HepG2 (cell line): ENCODE data around the gene AKAP12. TPM values are rescaled to one million over a fixed set of nuclear protein-coding genes. Genes with fewer than 3 reads are reported as not detected.

Experiments
- ADNP ChIP-seq: sonication (generic); formaldehyde crosslinking; IDR thresholded peaks from 2 replicates; pipeline ENCODE4 v1.4.0; 2020; ENCODE audit warnings: missing genetic modification reagents
- MLLT10 ChIP-seq: sonication (generic); formaldehyde crosslinking; IDR thresholded peaks from 2 replicates; pipeline ENCODE4 v1.4.0; 2020; ENCODE audit warnings: missing genetic modification reagents
- MTF1 ChIP-seq: sonication (generic); formaldehyde crosslinking; IDR thresholded peaks from 2 replicates; pipeline ENCODE4 v1.5.0; 2020; ENCODE audit warnings: missing genetic modification reagents
- PRPF4 ChIP-seq: fragments of 200-400 bp; formaldehyde crosslinking; IDR thresholded peaks from 2 replicates; pipeline ENCODE4 v1.6.1; 2016; ENCODE audit warnings: low read length, low read depth; ENCODE audit not compliant: poor library complexity, severe bottlenecking
- SMAD9 ChIP-seq: sonication (generic); formaldehyde crosslinking; IDR thresholded peaks from 2 replicates; pipeline ENCODE4 v1.5.1; 2020; ENCODE audit warnings: mild to moderate bottlenecking, missing genetic modification reagents
- SYNCRIP ChIP-seq: fragments of 200-400 bp; formaldehyde crosslinking; IDR thresholded peaks from 2 replicates; pipeline ENCODE4 v1.6.1; 2018; ENCODE audit warnings: mild to moderate bottlenecking, low read depth, low read length; ENCODE audit not compliant: insufficient read depth
- ZFP90 ChIP-seq: sonication (generic); formaldehyde crosslinking; IDR thresholded peaks from 2 replicates; pipeline ENCODE4 v1.8.0; 2022; ENCODE audit warnings: missing genetic modification reagents, mild to moderate bottlenecking, inconsistent platforms, borderline replicate concordance
- ZNF207 ChIP-seq: fragments of 450-650 bp; IDR thresholded peaks from 2 replicates; pipeline ENCODE4 v1.6.1; 2016; ENCODE audit warnings: antibody characterized with exemption, borderline replicate concordance
- ZNF737 ChIP-seq: sonication (generic); formaldehyde crosslinking; IDR thresholded peaks from 2 replicates; pipeline ENCODE4 v1.5.0; 2020; ENCODE audit warnings: missing genetic modification reagents, mild to moderate bottlenecking, borderline replicate concordance
- polyA plus RNA-seq, 8 experiments: library from polyadenylated mRNA; depleted of rRNA in 3 of 8; stranded (reverse) in 7 of 8; unstranded in 1 of 8; fragments of >200 nt; fragmentation: Illumina TruSeq in 4 of 8; extraction: Trizol in 4 of 8; gene quantifications; 2 replicates each; pipeline versions ENCODE4 v1.2.1 to v1.2.3, GENCODE V29; 2011 to 2016; ENCODE audit warnings: low read depth in 4 of 8, missing spikeins in 1 of 8, mixed read lengths in 1 of 8; ENCODE audit not compliant: insufficient read depth in 1 of 8
- total RNA-seq, 5 experiments: library from RNA; depleted of rRNA; stranded (reverse); fragments of >200 nt; fragmentation: Illumina TruSeq; extraction: Trizol; gene quantifications; 2 replicates each; pipeline ENCODE4 v1.2.3, GENCODE V29; 2016; ENCODE audit warnings: low read depth in 1 of 5
- TF ChIP-seq, protein P1 (sequence below): sonication (generic); formaldehyde crosslinking; conservative IDR thresholded peaks from 2 replicates; pipeline ENCODE4 v1.4.0; 2020; ENCODE audit warnings: mild to moderate bottlenecking, missing genetic modification reagents, moderate library complexity
- TF ChIP-seq, protein P2 (sequence below): sonication (generic); formaldehyde crosslinking; IDR thresholded peaks from 2 replicates; pipeline ENCODE4 v1.5.0; 2020; ENCODE audit warnings: missing genetic modification reagents, mild to moderate bottlenecking, borderline replicate concordance
- TF ChIP-seq, protein P3 (sequence below): sonication (generic); formaldehyde crosslinking; IDR thresholded peaks from 2 replicates; pipeline ENCODE4 v1.5.1; 2020; ENCODE audit warnings: missing genetic modification reagents, mild to moderate bottlenecking, borderline replicate concordance
- TF ChIP-seq, protein P4 (sequence below): IDR thresholded peaks from 2 replicates; pipeline ENCODE4 v1.6.1; 2016; ENCODE audit warnings: low read depth
- TF ChIP-seq, protein P5 (sequence below): sonication (generic); formaldehyde crosslinking; IDR thresholded peaks from 2 replicates; pipeline ENCODE4 v1.8.1; 2023; ENCODE audit warnings: missing genetic modification reagents, mild to moderate bottlenecking, borderline replicate concordance
- TF ChIP-seq, protein P6 (sequence below): sonication (generic); formaldehyde crosslinking; IDR thresholded peaks from 2 replicates; pipeline ENCODE4 v1.8.1; 2023; ENCODE audit warnings: mild to moderate bottlenecking, missing genetic modification reagents
- TF ChIP-seq, protein P7 (sequence below): sonication (generic); formaldehyde crosslinking; IDR thresholded peaks from 2 replicates; pipeline ENCODE4 v1.4.0; 2020; ENCODE audit warnings: mild to moderate bottlenecking, low read depth, missing genetic modification reagents

Gene AKAP12
- total and polyA plus RNA-seq, 2 of the 13 experiments (the other 11 are each of a cell fraction or from before 2014, with no cell fraction given): 10.6 to 19.0 TPM

DNA sequence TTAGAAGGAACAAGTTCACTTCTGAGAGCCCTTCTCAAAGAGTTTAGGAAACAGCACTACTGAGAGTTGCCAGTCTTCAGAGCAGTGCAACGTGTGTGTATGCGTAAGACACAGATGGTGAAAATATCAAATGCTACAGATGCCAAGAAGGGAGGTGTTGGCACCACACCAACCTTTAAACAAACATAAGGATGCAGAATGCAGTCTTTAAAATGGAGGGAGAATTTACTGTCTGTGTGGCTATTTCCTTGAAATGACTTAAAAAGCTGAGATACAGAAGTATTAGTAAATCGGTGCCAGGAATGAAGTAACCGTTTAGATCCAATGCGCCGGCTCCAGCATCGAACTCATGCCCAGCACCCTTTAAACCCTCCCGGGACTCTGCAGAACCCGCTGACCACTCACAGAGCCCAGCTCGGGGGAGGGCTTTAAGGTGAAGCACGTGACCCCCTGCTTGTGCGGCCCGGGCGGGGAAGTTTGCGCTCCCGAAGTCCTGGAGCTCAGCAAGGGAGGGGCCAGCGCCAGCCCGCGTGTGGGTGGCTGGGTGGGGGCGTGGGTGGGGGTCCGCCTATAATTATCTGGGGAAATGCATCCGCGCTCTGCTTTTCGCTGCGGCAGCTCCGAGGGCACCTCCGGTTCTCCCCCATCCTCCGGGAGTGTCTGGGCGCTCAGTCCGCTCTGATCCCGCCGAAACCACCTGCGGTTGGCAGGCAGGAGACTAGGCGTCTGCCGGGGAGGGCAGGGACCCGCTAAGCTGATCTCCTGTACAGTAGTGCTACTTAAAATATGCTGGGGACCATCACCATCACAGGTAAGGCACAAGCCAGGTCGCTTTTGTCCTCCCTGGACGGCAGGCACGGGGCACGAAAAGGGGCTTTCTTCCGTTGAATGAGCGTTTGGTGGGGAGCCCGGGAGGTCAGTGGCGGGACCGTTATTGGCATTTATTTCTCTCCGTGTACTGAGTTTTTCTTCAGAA, 85.6 kb downstream of the AKAP12 start (continued):
- TF ChIP-seq, protein P1, sequence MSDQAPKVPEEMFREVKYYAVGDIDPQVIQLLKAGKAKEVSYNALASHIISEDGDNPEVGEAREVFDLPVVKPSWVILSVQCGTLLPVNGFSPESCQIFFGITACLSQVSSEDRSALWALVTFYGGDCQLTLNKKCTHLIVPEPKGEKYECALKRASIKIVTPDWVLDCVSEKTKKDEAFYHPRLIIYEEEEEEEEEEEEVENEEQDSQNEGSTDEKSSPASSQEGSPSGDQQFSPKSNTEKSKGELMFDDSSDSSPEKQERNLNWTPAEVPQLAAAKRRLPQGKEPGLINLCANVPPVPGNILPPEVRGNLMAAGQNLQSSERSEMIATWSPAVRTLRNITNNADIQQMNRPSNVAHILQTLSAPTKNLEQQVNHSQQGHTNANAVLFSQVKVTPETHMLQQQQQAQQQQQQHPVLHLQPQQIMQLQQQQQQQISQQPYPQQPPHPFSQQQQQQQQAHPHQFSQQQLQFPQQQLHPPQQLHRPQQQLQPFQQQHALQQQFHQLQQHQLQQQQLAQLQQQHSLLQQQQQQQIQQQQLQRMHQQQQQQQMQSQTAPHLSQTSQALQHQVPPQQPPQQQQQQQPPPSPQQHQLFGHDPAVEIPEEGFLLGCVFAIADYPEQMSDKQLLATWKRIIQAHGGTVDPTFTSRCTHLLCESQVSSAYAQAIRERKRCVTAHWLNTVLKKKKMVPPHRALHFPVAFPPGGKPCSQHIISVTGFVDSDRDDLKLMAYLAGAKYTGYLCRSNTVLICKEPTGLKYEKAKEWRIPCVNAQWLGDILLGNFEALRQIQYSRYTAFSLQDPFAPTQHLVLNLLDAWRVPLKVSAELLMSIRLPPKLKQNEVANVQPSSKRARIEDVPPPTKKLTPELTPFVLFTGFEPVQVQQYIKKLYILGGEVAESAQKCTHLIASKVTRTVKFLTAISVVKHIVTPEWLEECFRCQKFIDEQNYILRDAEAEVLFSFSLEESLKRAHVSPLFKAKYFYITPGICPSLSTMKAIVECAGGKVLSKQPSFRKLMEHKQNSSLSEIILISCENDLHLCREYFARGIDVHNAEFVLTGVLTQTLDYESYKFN (CRISPR knock-in tag): 0 out of 2 replicates have a peak, but pooled peaks have one; percentile 8
- TF ChIP-seq MTF1 (no peak), ADNP (CRISPR knock-in tag) (no peak; the same call in 1 of the 2 replicates), PRPF4 (no peak), ZFP90 (no peak), ZNF737 (CRISPR knock-in tag) (no peak), SYNCRIP (no peak), ZNF207 (no peak), MLLT10 (CRISPR knock-in tag) (no peak), SMAD9 (CRISPR knock-in tag) (0 out of 2 replicates have a peak, but pooled peaks have one; percentile 71)
- TF ChIP-seq, protein P2, sequence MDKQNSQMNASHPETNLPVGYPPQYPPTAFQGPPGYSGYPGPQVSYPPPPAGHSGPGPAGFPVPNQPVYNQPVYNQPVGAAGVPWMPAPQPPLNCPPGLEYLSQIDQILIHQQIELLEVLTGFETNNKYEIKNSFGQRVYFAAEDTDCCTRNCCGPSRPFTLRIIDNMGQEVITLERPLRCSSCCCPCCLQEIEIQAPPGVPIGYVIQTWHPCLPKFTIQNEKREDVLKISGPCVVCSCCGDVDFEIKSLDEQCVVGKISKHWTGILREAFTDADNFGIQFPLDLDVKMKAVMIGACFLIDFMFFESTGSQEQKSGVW (CRISPR knock-in tag): no peak
- TF ChIP-seq, protein P3, sequence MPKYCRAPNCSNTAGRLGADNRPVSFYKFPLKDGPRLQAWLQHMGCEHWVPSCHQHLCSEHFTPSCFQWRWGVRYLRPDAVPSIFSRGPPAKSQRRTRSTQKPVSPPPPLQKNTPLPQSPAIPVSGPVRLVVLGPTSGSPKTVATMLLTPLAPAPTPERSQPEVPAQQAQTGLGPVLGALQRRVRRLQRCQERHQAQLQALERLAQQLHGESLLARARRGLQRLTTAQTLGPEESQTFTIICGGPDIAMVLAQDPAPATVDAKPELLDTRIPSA (CRISPR knock-in tag): no peak
- TF ChIP-seq, protein P4, sequence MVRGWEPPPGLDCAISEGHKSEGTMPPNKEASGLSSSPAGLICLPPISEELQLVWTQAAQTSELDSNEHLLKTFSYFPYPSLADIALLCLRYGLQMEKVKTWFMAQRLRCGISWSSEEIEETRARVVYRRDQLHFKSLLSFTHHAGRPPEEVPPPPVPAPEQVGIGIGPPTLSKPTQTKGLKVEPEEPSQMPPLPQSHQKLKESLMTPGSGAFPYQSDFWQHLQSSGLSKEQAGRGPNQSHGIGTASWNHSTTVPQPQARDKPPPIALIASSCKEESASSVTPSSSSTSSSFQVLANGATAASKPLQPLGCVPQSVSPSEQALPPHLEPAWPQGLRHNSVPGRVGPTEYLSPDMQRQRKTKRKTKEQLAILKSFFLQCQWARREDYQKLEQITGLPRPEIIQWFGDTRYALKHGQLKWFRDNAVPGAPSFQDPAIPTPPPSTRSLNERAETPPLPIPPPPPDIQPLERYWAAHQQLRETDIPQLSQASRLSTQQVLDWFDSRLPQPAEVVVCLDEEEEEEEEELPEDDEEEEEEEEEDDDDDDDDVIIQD (CRISPR knock-in tag): no peak
- TF ChIP-seq, protein P5, sequence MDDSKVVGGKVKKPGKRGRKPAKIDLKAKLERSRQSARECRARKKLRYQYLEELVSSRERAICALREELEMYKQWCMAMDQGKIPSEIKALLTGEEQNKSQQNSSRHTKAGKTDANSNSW (CRISPR knock-in tag): 0 out of 2 replicates have a peak, but pooled peaks have one; percentile 58
- TF ChIP-seq, protein P6, sequence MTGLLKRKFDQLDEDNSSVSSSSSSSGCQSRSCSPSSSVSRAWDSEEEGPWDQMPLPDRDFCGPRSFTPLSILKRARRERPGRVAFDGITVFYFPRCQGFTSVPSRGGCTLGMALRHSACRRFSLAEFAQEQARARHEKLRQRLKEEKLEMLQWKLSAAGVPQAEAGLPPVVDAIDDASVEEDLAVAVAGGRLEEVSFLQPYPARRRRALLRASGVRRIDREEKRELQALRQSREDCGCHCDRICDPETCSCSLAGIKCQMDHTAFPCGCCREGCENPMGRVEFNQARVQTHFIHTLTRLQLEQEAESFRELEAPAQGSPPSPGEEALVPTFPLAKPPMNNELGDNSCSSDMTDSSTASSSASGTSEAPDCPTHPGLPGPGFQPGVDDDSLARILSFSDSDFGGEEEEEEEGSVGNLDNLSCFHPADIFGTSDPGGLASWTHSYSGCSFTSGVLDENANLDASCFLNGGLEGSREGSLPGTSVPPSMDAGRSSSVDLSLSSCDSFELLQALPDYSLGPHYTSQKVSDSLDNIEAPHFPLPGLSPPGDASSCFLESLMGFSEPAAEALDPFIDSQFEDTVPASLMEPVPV (CRISPR knock-in tag): no peak
- TF ChIP-seq, protein P7, sequence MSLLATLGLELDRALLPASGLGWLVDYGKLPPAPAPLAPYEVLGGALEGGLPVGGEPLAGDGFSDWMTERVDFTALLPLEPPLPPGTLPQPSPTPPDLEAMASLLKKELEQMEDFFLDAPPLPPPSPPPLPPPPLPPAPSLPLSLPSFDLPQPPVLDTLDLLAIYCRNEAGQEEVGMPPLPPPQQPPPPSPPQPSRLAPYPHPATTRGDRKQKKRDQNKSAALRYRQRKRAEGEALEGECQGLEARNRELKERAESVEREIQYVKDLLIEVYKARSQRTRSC (CRISPR knock-in tag): no peak
